Measurements from ENCODE around the gene NUDT3.
"Not testable (repeated sequence)": the region's sequence is repeated elsewhere in the genome, so short reads cannot be mapped to it uniquely, and the experiment has no call there.

NUDT3 gene

GRCh38 chr6:34370361-34370760 lies 22.1 kb downstream of the NUDT3 start:
- DNase-seq (ENCODE audit: low spot score), result no peak

- DNase-seq (ENCODE audit: low spot score), result no peak
These were observed 23.1 kb downstream of the NUDT3 start for GRCh38 chr6:34369385-34369784.

- no peak for DNase-seq (ENCODE audit: low spot score)
These were observed 25.9 kb downstream of the NUDT3 start for GRCh38 chr6:34366639-34366921.

- DNase-seq (ENCODE audit: low spot score), result not testable (repeated sequence)
These were observed 26.5 kb downstream of the NUDT3 start for GRCh38 chr6:34365781-34366638.

- not testable (repeated sequence) for DNase-seq (ENCODE audit: low spot score)
These were observed 28.8 kb downstream of the NUDT3 start for GRCh38 chr6:34363681-34364075.

DNA sequence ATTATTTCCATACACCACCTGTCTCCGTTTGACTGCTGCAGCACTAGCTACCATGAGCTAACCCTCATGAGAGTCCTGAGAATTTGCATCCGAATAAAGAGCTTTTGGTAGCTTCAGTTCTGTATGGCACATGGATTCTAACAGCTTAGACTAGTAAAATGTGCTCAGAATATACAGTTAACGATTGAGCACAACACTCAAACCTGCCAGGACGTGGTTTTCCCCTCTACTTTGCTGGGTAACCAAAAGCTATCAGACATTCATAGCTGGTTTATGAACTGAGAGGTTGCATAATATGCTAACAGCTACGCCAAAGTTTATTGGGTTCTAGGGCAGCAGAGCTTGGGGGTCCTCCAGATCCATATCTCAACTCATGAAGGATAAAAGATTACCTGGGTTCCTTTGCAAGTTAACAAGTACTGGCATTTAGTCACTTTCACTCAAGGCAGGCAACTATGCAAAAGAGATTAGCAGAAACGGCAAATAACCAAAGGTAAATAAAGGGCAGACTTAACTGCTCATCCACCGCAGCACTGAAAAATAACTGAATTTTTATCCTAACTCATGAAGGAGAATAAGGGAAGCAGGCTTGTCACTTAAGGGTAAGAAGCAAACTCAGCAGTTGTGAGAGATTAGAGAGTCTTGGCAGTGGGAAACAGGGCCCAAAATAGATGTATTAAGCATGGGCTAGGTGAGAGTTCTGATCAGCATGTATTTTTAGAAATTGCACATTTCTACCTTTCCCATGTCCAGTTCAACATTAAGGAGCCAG lies 29.4 kb downstream of the NUDT3 start:
- DNase-seq (ENCODE audit: low spot score), result no peak

DNA sequence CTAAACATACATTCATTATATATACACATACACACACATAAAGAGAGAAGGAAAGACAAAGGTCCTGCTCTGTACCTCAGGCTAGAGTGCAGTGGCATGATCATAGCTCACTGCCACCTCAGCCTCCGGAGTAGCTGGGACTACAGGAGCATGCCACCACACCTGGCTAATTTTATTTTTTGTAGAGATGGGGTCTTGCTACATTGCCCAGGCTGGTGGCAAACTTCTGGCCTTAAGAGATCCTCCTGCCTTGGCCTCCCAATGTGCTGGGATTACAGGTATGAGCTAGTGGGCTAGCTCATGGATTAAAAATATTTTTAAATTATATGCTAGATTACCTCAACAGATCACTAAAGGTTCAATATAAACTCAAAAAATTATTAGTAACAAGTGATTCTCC lies 30.3 kb downstream of the NUDT3 start:
- DNase-seq (ENCODE audit: low spot score), result no peak

- no peak for DNase-seq (ENCODE audit: low spot score)
These were observed 31.9 kb downstream of the NUDT3 start for GRCh38 chr6:34360556-34360955.

DNA sequence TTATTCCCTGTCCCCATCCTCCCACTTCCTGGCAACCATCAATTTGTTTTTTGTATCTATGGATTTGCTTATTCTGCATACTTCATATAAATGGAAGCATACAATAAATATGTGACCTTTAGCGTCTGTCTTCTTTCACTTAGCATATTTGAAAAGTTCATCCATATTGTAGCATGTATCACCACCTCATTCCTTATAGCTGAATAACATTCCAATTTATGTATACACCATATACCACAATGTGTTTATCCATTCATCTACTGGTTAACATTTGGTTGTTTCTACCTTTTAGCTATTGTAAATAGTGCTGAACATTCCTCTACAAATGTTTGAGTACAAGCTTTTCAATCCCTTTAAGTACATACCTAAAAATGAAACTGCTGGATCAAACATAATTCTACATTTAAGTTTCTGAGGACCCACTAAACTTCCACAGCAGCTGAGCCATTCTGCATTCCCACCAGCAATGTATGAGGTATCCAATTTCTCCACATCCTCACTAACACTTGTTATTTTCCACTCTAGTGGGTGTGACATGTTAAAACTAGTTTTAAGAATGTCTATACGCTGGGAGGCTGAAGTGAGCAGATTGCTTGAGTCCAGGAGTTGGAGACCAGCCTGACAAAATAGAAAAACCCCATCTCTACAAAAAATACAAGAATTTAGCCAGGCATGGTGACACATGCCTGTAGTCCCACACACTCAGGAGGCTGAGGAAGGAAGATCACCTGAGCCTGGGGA lies 32.9 kb downstream of the NUDT3 start:
- no peak for DNase-seq (ENCODE audit: low spot score)

DNA sequence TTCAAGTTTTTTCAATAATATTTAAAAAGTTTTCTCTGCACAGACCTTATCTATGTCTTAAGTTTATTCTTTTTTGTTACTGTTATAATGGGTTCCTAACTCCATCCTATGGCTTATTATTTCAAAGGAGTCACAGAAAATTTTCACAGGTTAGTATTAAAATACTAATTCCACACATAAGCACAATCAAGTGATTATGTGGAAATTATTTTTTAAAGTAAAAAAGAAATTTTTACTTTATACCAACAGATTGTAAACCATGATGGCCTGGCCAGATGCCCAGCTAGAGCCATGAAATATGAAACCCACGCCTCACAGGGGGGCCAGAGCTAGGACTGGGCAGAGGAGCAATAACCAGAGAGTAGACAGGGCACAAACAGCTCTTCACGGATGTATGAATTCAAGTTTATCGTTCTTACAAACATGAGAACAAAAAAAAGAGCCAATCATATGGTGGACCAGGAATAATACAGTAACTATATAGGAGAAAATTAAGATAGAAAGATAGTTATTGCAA lies 34.0 kb downstream of the NUDT3 start:
- no peak for DNase-seq (ENCODE audit: low spot score)

GRCh38 chr6:34357937-34358336 lies 34.5 kb downstream of the NUDT3 start:
- no peak for DNase-seq (ENCODE audit: low spot score)

DNA sequence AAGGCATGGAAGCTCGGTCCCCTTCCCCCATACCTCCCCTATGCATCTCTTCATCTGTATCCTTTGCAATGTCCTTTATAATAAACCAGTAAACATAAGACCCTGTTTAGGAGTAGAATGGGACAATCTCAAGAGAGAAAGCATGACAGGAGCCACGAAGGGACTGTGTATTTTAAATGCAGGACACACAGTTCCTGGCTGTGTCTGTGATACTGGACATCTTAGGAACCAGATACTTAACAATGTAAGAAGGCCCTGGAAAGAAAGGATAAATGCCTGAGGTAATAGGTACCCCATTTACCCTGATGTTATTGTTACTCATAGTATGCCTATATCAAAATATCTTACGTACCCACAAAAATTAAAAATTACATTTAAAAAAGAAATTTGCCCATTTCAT lies 36.6 kb downstream of the NUDT3 start:
- DNase-seq (ENCODE audit: low spot score), result no peak

- DNase-seq (ENCODE audit: low spot score), result not testable (repeated sequence)
These were observed 38.2 kb downstream of the NUDT3 start for GRCh38 chr6:34354230-34354629.

DNA sequence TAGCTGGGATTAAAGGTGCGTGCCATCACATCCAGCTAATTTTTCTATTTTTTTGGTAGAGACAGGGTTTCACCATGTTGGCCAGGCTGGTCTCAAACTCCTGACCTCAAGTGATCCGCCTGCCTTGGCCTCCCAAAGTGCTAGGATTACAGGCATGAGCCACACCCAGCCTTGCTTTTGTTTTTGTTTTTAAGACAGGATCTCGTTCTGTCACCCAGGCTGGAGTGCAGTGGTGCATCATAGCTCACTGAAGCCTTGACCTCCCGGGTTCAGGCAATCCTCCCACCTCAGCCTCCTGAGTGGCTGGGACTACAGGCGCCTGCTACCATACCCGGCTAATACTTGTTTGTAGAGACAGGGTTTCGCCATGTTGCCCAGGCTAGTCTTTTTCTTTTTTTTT lies 38.9 kb downstream of the NUDT3 start:
- DNase-seq (ENCODE audit: low spot score), result not testable (repeated sequence)

DNA sequence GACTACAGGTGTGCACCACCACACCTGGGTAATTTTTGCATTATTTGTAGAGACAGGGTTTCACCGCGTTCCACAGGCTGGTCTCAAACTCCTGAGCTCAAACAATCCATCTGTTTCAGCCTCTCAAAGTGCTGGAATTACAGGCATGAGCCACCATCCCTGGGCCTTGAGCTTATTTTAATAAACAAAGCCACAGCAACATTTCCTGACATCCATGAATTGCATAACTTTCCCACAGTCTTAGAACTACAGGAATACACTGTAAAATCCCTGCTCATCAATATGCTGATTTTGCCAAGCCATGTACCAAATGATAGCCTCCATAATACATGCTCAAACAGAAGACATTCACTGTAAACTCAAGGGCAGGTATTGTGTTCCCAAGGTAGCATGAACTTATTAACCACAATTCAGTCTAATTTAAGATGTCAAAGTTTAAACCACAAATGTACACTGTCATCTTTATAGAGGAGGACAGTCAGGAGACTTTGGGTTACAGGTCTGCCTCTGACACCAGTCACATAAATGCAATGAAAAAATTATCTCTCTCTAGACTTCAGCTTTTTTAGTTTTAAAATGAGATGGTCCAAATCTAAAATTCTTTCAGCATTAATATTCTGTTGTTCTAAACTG lies 40.0 kb downstream of the NUDT3 start:
- DNase-seq (ENCODE audit: low spot score), result no peak

DNA sequence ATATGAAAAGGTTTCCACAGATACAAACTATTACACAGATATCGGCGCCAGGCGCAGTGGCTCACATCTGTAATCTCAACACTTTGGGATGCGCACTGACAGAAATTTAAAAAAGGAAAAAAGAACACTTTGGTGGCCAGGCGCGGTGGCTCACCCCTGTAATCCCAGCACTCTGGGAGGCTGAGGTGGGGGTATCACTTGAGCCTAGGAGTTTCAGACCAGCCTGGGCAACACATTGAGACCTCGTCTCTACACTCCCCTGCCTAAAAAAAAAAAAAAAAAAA lies 41.6 kb downstream of the NUDT3 start:
- DNase-seq (ENCODE audit: low spot score), result no peak

DNA sequence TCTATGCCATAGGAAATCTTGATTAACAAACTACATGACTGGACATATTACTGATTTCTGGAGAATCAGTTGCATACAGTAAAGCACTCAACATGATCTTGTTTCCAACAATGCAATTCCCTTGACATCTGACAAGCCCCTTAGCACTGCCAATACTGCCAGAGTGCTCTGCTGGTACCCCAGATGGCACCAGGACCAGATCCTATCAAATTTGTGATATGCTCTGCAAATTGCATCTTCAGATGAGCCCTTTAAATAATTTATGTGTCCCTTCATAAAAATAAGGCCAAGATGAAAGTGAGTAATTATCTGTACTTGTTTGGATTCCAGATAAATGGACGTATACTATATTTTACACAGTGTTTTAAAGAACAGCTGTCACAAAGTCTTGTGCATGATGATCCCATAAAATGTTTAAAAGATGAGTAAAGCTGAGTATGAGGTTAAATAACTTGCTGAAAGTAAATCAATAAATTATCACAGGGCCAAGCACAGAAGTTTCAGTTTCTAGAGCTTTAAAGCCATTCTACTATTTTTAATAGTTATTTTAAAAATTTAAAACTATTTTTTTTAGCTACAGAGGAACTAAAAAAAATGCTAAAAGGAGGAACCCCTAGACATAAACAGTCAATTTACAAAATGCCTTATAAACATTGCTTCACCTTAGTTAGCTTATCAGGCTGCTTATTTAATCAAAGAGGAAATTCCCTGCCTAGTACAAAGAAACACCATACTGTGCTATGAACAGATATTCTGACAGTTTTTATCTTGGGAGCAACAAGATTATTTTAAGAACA lies 42.1 kb downstream of the NUDT3 start:
- no peak for DNase-seq (ENCODE audit: low spot score)

DNA sequence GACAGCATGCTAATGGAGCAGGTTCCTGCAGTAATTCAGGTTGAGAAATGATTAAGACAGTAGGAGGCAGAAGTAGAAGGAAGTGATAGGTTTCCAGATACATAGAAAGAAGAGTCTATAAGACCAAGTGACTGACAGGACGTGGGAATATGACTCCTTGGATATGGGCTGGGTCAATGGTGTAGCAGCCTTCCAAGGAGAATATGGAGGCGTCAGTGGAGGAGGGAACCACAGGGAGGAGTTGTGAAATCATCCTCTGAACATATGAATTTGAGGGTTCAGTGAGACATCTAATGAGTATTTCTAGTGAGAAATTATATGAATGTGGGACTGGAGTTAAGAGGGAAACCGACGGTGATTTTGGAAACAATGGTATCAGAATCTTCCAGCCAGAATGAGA lies 43.3 kb downstream of the NUDT3 start:
- DNase-seq (ENCODE audit: low spot score), result no peak

DNA sequence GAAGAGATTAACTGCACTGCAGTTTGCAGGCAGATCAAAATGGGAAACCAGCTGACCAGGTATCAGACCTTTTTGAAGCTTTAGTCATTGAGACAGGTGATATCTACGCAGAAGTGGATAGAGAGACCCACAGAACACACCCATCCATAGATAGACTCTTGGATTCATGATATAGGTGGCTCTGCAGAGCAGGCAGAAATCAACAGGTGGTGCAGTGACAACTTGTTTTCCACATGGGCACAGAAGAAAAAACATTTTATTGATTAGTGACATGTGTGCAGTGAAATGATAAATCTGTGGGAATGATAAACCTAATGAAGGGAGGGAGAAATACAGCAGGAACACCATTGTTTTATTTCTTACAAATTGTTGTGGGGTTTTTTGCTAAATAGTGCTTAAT lies 45.2 kb downstream of the NUDT3 start:
- no peak for DNase-seq (ENCODE audit: low spot score)

- no peak for DNase-seq (ENCODE audit: low spot score)
These were observed 46.0 kb downstream of the NUDT3 start for GRCh38 chr6:34346175-34347119.
